GM10266 (cell line): ENCODE results near the gene LASP1.
A peak's percentile ranks its signal among the peaks of the same experiment; 100 is the strongest.
"Not testable (repeated sequence)": the region's sequence is repeated elsewhere in the genome, so short reads cannot be mapped to it uniquely, and the experiment has no call there.

ENCODE experiments used
- DNase-seq: peaks from one replicate; pipeline ENCODE4 v3.0.0; 2012; ENCODE audit errors: extremely low spot score
- CTCF ChIP-seq: IDR thresholded peaks from 2 replicates; pipeline ENCODE4 v1.5.1; 2012; ENCODE audit warnings: mild to moderate bottlenecking, low read depth; ENCODE audit not compliant: control insufficient read depth, insufficient read depth; ENCODE audit errors: missing control alignments

LASP1 gene

GRCh38 chr17:38939987-38940386 lies 70.1 kb downstream of the LASP1 start:
- no peak for TF ChIP-seq CTCF
- no peak for DNase-seq

GRCh38 chr17:38940404-38940803 lies 70.5 kb downstream of the LASP1 start:
- no peak for TF ChIP-seq CTCF
- DNase-seq: no peak

GRCh38 chr17:38942696-38943334 lies 73.0 kb downstream of the LASP1 start:
- DNase-seq: peak; percentile 40
- TF ChIP-seq CTCF: no peak

- no peak for TF ChIP-seq CTCF
- no peak for DNase-seq
Measured at GRCh38 chr17:38943607-38944006, 73.7 kb downstream of the LASP1 start.

- DNase-seq: no peak
- no peak for TF ChIP-seq CTCF
Measured at GRCh38 chr17:38947189-38947588, 77.3 kb downstream of the LASP1 start.

GRCh38 chr17:38953800-38954199 lies 83.9 kb downstream of the LASP1 start:
- DNase-seq: not testable (repeated sequence)

- DNase-seq: no peak
- no peak for TF ChIP-seq CTCF
Measured at GRCh38 chr17:38958326-38958725, 88.5 kb downstream of the LASP1 start.

GRCh38 chr17:38958756-38959155 lies 88.9 kb downstream of the LASP1 start:
- no peak for DNase-seq
- no peak for TF ChIP-seq CTCF
